Measurements from ENCODE around the gene RABL6.
"Not testable (repeated sequence)": the region's sequence is repeated elsewhere in the genome, so short reads cannot be mapped to it uniquely, and the experiment has no call there.

Gene RABL6

GRCh38 chr9:136791516-136792276, 16.1 kb upstream of the RABL6 start:
- H3K9ac ChIP-seq (ENCODE audit: low read length) = peak overlapping the region; percentile 95
- H3K4me3 ChIP-seq (ENCODE audit: low read length) = peak overlapping the region; percentile 96
- H3K36me3 ChIP-seq (ENCODE audit: control insufficient read depth, insufficient read depth, low read length, severe bottlenecking) = peaks cover 6% of the 10 kb centered on the region
- peaks cover 3% of the 10 kb centered on the region for H3K27me3 ChIP-seq (replicated peaks; ENCODE audit: control insufficient read depth, insufficient read depth, low read length)
- peaks cover 27% of the 10 kb centered on the region for H3K4me1 ChIP-seq (ENCODE audit: control insufficient read depth, insufficient read depth, low read length)
- peak; percentile 53 for DNase-seq (ENCODE audit: low read depth)
- H3K9me3 ChIP-seq (ENCODE audit: control insufficient read depth, low read length) = no peaks in the 10 kb centered on the region

DNA sequence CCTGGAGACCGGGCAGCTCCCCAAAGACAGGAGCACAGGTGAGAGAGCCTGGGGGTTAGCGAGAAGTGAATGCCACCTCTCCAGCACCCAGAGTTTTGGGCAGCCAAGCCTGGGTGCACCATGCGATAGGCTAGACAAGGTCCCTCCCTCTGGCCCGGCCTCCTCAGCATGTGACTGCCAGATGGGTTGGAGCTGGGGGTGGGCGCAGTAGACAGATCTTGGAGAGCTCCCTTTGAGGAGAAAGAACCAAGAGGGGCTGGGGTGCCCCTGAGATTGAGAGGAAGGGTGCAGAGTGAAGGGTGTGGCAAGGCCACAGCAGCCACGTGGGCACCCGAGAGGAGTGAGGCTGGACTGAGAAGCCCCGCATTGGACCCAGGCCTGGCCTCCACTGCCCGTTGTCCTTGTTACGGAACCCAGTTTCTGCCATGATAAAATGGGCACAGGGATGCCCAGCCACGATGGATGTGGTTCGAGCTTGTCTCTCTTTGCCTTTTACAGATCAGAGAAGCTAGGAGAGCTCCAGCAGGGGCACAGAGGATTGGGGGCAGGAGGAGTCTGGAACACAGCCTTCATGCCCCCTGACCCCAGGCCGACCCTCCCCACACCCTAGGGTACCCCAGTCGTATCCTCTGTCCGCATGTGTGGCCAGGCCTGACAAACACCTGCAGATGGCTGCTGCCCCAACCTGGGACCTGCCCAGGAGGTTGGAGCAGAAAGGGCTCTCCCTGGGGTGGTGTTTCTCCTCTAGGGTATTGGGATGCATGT, 15.2 kb upstream of the RABL6 start:
- Histone ChIP-seq H3K9me3 (ENCODE audit: control insufficient read depth, low read length) (no peaks in the 10 kb centered on the region), H3K9ac (ENCODE audit: low read length) (peak overlapping the region; percentile 95), H3K4me1 (ENCODE audit: control insufficient read depth, insufficient read depth, low read length) (peaks cover 33% of the 10 kb centered on the region), H3K36me3 (ENCODE audit: control insufficient read depth, insufficient read depth, low read length, severe bottlenecking) (peaks cover 6% of the 10 kb centered on the region), H3K4me3 (ENCODE audit: low read length) (peak overlapping the region; percentile 96), H3K27me3 (replicated peaks; ENCODE audit: control insufficient read depth, insufficient read depth, low read length) (no peaks in the 10 kb centered on the region)
- no peak for DNase-seq (ENCODE audit: low read depth)

- peak; percentile 8 for DNase-seq (ENCODE audit: low read depth)
- peaks cover 33% of the 10 kb centered on the region for H3K4me1 ChIP-seq (ENCODE audit: control insufficient read depth, insufficient read depth, low read length)
Observed at GRCh38 chr9:136793086-136793946, 14.4 kb upstream of the RABL6 start.

GRCh38 chr9:136794281-136794999, 13.3 kb upstream of the RABL6 start:
- no peak for DNase-seq (ENCODE audit: low read depth)

More at GRCh38 chr9:136793086-136793946, 14.4 kb upstream of the RABL6 start:
- H3K4me3 ChIP-seq (ENCODE audit: low read length) = no peak overlapping the region
- no peaks in the 10 kb centered on the region for H3K9me3 ChIP-seq (ENCODE audit: control insufficient read depth, low read length)
- H3K9ac ChIP-seq (ENCODE audit: low read length) = no peak overlapping the region
- peaks cover 6% of the 10 kb centered on the region for H3K36me3 ChIP-seq (ENCODE audit: control insufficient read depth, insufficient read depth, low read length, severe bottlenecking)
- H3K27me3 ChIP-seq (replicated peaks; ENCODE audit: control insufficient read depth, insufficient read depth, low read length) = no peaks in the 10 kb centered on the region

DNA sequence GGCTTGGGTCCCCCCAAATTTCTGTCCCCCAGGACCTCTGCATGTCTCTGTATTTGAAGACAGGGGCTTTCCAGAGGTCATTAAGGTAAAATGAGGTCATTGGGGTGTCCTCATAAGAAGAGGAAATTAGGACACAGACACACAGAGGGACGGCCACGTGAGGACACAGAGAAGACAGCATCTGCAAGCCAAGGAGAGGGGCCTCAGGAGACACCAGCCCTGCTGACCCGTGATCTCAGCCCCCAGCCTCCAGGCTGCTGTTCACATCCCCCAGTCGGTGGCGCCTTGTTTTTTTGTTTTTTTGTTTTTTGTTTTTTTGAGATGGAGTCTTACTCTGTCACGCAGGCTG, 12.8 kb upstream of the RABL6 start:
- Histone ChIP-seq H3K36me3 (ENCODE audit: control insufficient read depth, insufficient read depth, low read length, severe bottlenecking) (peaks cover 6% of the 10 kb centered on the region), H3K9me3 (ENCODE audit: control insufficient read depth, low read length) (no peaks in the 10 kb centered on the region), H3K27me3 (replicated peaks; ENCODE audit: control insufficient read depth, insufficient read depth, low read length) (no peaks in the 10 kb centered on the region), H3K4me1 (ENCODE audit: control insufficient read depth, insufficient read depth, low read length) (peaks cover 33% of the 10 kb centered on the region), H3K4me3 (ENCODE audit: low read length) (no peak overlapping the region), H3K9ac (ENCODE audit: low read length) (no peak overlapping the region)
- DNase-seq (ENCODE audit: low read depth) = no peak

More at GRCh38 chr9:136794281-136794999, 13.3 kb upstream of the RABL6 start:
- no peaks in the 10 kb centered on the region for H3K27me3 ChIP-seq (replicated peaks; ENCODE audit: control insufficient read depth, insufficient read depth, low read length)
- no peaks in the 10 kb centered on the region for H3K9me3 ChIP-seq (ENCODE audit: control insufficient read depth, low read length)
- H3K4me3 ChIP-seq (ENCODE audit: low read length) = no peak overlapping the region
- no peak overlapping the region for H3K9ac ChIP-seq (ENCODE audit: low read length)
- peaks cover 6% of the 10 kb centered on the region for H3K36me3 ChIP-seq (ENCODE audit: control insufficient read depth, insufficient read depth, low read length, severe bottlenecking)
- H3K4me1 ChIP-seq (ENCODE audit: control insufficient read depth, insufficient read depth, low read length) = peaks cover 33% of the 10 kb centered on the region

- DNase-seq (ENCODE audit: low read depth) = no peak
- no peak within 1 kb of the TSS for H3K4me3 ChIP-seq (ENCODE audit: low read length)
- peaks cover 28% of the 10 kb centered on the region for H3K4me1 ChIP-seq (ENCODE audit: control insufficient read depth, insufficient read depth, low read length)
- no peaks in the 10 kb centered on the region for H3K9me3 ChIP-seq (ENCODE audit: control insufficient read depth, low read length)
- peak within 1 kb of the TSS; percentile 9 for H3K9ac ChIP-seq (ENCODE audit: low read length)
- peaks cover 6% of the 10 kb centered on the region for H3K27me3 ChIP-seq (replicated peaks; ENCODE audit: control insufficient read depth, insufficient read depth, low read length)
- H3K36me3 ChIP-seq (ENCODE audit: control insufficient read depth, insufficient read depth, low read length, severe bottlenecking) = peaks cover 6% of the 10 kb centered on the region
Observed at GRCh38 chr9:136796238-136796774, 11.4 kb upstream of the RABL6 start, which contains the start of gene CCDC183. Gene CCDC183, plus strand, starts transcription at chr9:136796338. Its CDS starts 60 bp downstream, at chr9:136796398.

DNA sequence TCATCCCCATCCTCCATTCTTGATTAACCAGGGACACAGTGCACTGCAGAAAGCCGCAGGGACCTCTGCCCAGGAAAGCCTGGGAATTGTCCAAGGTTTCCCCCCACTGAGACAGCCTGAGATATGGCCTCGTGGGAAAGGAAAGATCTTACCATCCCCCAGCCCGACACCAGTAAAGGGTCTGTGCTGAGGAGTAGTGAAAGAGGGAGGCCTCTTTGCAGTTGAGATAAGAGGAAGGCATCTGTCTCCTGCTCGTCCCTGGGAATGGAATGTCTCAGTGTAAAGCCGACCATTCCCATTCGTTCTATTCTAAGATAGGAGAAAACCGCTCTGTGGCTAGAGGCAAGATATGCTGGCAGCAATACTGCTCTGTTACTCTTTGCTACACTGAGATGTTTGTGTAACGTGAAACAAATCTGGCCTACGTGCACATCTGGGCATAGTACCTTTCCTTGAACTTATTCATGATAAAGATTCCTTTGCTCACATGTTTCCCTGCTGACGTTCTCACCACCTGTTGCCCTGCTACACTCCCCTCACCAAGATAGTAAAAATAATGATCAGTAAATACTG, 10.9 kb upstream of the RABL6 start:
- DNase-seq (ENCODE audit: low read depth) = peak; percentile 46
- H3K4me3 ChIP-seq (ENCODE audit: low read length); H3K9me3 ChIP-seq (ENCODE audit: control insufficient read depth, low read length); H3K36me3 ChIP-seq (ENCODE audit: control insufficient read depth, insufficient read depth, low read length, severe bottlenecking); H3K9ac ChIP-seq (ENCODE audit: low read length): not testable (repeated sequence)
- Histone ChIP-seq H3K4me1 (ENCODE audit: control insufficient read depth, insufficient read depth, low read length) (peaks cover 26% of the 10 kb centered on the region), H3K27me3 (replicated peaks; ENCODE audit: control insufficient read depth, insufficient read depth, low read length) (peaks cover 11% of the 10 kb centered on the region)

GRCh38 chr9:136798708-136799078, 9.1 kb upstream of the RABL6 start:
- H3K9ac ChIP-seq (ENCODE audit: low read length) = no peak overlapping the region
- H3K36me3 ChIP-seq (ENCODE audit: control insufficient read depth, insufficient read depth, low read length, severe bottlenecking) = peaks cover 2% of the 10 kb centered on the region
- no peaks in the 10 kb centered on the region for H3K9me3 ChIP-seq (ENCODE audit: control insufficient read depth, low read length)
- DNase-seq (ENCODE audit: low read depth) = no peak
- H3K4me1 ChIP-seq (ENCODE audit: control insufficient read depth, insufficient read depth, low read length) = peaks cover 21% of the 10 kb centered on the region
- H3K27me3 ChIP-seq (replicated peaks; ENCODE audit: control insufficient read depth, insufficient read depth, low read length) = peaks cover 18% of the 10 kb centered on the region
- H3K4me3 ChIP-seq (ENCODE audit: low read length) = no peak overlapping the region

- Histone ChIP-seq H3K9me3 (ENCODE audit: control insufficient read depth, low read length) (no peaks in the 10 kb centered on the region), H3K9ac (ENCODE audit: low read length) (no peak overlapping the region), H3K4me1 (ENCODE audit: control insufficient read depth, insufficient read depth, low read length) (peaks cover 21% of the 10 kb centered on the region), H3K36me3 (ENCODE audit: control insufficient read depth, insufficient read depth, low read length, severe bottlenecking) (no peaks in the 10 kb centered on the region), H3K27me3 (replicated peaks; ENCODE audit: control insufficient read depth, insufficient read depth, low read length) (peaks cover 18% of the 10 kb centered on the region), H3K4me3 (ENCODE audit: low read length) (no peak overlapping the region)
- no peak for DNase-seq (ENCODE audit: low read depth)
Observed at GRCh38 chr9:136799079-136799853, 8.5 kb upstream of the RABL6 start.
